Panc1 (cell line): ENCODE results near the gene GPR180.

Experiments
- CTCF ChIP-seq: fragments of 450-650 bp; IDR thresholded peaks from 2 replicates; pipeline ENCODE4 v1.5.1; 2017; ENCODE audit warnings: mild to moderate bottlenecking
- REST ChIP-seq, 2 experiments: IDR thresholded peaks; 2 replicates each; pipeline ENCODE4 v1.6.1; 2011 to 2012; ENCODE audit warnings: low read depth in 2 of 2, control low read depth in 1 of 2, low read length in 1 of 2, mild to moderate bottlenecking in 1 of 2, moderate library complexity in 1 of 2; ENCODE audit not compliant: insufficient read depth in 1 of 2

- TF ChIP-seq CTCF = no peak
- no peak for TF ChIP-seq REST (IDR thresholded peaks at IDR 0.05; ENCODE audit: insufficient read depth in 1 of 2, low read depth in 2 of 2, low read length in 1 of 2)
These were observed 6.4 kb upstream of the GPR180 start for GRCh38 chr13:94595001-94595949.
